ENCODE measurements around the gene FBXL4. TPM values are rescaled to one million over a fixed set of nuclear protein-coding genes. Genes with fewer than 3 reads are reported as not detected.

Gene FBXL4
- polyA plus RNA-seq, 1 of the 3 experiments (the other 2 are of a cell fraction): 8.1 TPM

DNA sequence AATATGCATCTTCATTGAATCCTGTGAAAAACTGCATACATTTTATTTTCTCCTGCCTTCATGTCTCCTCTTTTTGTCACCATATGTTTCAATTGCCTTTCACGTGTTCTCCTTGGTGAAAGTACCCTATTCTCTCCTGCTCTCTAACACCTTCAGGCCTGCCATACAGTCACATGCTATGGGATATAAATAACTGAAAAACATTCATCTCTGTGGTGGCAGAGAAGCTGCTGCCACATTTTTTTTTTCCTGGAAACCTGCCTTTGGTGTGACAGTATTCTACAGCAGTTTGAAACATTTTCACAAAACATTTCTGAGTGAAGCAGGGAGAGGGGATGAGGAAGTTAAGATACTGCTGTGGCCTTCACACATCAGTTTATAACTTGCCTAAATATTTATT, 44.8 kb upstream of the FBXL4 start:
- CTCF ChIA-PET: interaction anchor here (0.8 kb wide), 1 partner anchor 8 kb away, joined by 3 read pairs; no protein-coding TSS in a partner anchor
- 11% methylated on average over 1 of the region's 1 CpG for WGBS (ENCODE audit: low lambda C conversion rate)

DNA sequence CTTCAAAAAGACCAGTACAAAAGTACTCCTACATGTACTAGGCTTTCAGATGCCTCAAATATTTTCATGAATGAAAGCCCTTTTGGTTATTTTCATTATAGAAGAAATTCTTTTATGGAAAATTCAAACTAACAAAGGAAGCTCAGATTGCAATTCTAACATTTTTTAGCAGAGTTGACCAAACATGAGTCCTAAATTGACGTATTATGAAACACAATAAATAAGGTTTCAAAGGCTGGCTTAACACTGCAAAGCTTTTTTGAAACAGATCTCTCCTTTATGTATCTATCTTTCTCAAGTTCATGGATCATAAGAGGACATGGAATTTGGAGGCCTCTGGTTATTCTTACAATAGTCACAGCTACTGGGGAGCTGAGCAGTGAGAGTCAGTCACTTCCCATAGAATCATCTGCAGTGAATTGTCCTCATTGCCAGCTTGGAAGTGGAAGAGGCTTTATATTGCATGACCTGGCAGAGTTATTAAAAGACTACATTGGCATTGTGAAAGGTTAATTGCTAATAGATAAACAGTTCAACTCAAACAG, 38.4 kb upstream of the FBXL4 start:
- H3F3A ChIP-seq (replicated peaks; ENCODE audit: insufficient read depth): no peaks in the 10 kb centered on the region
- H3K27me3 ChIP-seq (ENCODE audit: insufficient read depth): no peaks in the 10 kb centered on the region
- no peaks in the 10 kb centered on the region for H4K20me1 ChIP-seq (ENCODE audit: insufficient read depth)
- DNase-seq: no peak
- 61% methylated on average over 1 of the region's 1 CpG for WGBS (ENCODE audit: low lambda C conversion rate)
- H3K79me2 ChIP-seq (ENCODE audit: insufficient read depth): no peaks in the 10 kb centered on the region
- H3K27ac ChIP-seq (ENCODE audit: low read depth in 2 of 2, low read length in 1 of 2): no peak overlapping the region
- H3K4me2 ChIP-seq: no peak overlapping the region
- H3K4me3 ChIP-seq (ENCODE audit: low read depth in 2 of 2, low read length in 1 of 2): no peak overlapping the region
- H3K9me2 ChIP-seq: no peaks in the 10 kb centered on the region
- ChIA-PET CTCF (interaction anchor here (1.1 to 1.9 kb wide), 2 partner anchors 11 to 55 kb away, joined by 3 to 4 read pairs; no protein-coding TSS in a partner anchor), POLR2A (no interaction called here)
- H3K9me3 ChIP-seq: no peaks in the 10 kb centered on the region
- H3K9ac ChIP-seq: no peak overlapping the region
- no peaks in the 10 kb centered on the region for H3K36me3 ChIP-seq (replicated peaks in 1 of 2; ENCODE audit: control insufficient read depth in 1 of 2, insufficient read depth in 2 of 2, low read length in 1 of 2)
- H3K4me1 ChIP-seq (ENCODE audit: control insufficient read depth in 1 of 2, insufficient read depth in 2 of 2, low read depth in 1 of 2, low read length in 1 of 2): no peaks in the 10 kb centered on the region
- H2AFZ ChIP-seq (ENCODE audit: low read depth): no peak overlapping the region
- no peak for TF ChIP-seq EP300 (IDR thresholded peaks at IDR 0.05; ENCODE audit: borderline replicate concordance in 1 of 2, low read depth in 1 of 2, low read length in 1 of 2)
- no peak for TF ChIP-seq NRF1 (IDR thresholded peaks at IDR 0.05; ENCODE audit: low read depth, low read length)
- TF ChIP-seq, protein P1, sequence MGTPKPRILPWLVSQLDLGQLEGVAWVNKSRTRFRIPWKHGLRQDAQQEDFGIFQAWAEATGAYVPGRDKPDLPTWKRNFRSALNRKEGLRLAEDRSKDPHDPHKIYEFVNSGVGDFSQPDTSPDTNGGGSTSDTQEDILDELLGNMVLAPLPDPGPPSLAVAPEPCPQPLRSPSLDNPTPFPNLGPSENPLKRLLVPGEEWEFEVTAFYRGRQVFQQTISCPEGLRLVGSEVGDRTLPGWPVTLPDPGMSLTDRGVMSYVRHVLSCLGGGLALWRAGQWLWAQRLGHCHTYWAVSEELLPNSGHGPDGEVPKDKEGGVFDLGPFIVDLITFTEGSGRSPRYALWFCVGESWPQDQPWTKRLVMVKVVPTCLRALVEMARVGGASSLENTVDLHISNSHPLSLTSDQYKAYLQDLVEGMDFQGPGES (IDR thresholded peaks at IDR 0.05; ENCODE audit: low read depth, low read length): no peak
- TF ChIP-seq FOXJ3 (CRISPR knock-in tag; IDR thresholded peaks at IDR 0.05): no peak
- TF ChIP-seq, protein P2, sequence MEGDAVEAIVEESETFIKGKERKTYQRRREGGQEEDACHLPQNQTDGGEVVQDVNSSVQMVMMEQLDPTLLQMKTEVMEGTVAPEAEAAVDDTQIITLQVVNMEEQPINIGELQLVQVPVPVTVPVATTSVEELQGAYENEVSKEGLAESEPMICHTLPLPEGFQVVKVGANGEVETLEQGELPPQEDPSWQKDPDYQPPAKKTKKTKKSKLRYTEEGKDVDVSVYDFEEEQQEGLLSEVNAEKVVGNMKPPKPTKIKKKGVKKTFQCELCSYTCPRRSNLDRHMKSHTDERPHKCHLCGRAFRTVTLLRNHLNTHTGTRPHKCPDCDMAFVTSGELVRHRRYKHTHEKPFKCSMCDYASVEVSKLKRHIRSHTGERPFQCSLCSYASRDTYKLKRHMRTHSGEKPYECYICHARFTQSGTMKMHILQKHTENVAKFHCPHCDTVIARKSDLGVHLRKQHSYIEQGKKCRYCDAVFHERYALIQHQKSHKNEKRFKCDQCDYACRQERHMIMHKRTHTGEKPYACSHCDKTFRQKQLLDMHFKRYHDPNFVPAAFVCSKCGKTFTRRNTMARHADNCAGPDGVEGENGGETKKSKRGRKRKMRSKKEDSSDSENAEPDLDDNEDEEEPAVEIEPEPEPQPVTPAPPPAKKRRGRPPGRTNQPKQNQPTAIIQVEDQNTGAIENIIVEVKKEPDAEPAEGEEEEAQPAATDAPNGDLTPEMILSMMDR (IDR thresholded peaks at IDR 0.05): no peak
- TF ChIP-seq GATA2 (CRISPR knock-in tag; IDR thresholded peaks at IDR 0.05): no peak
- no peak for TF ChIP-seq POLR2AphosphoS5 (IDR thresholded peaks at IDR 0.05; ENCODE audit: low read depth, low read length)
- no peak for TF ChIP-seq MXI1 (IDR thresholded peaks at IDR 0.05; ENCODE audit: low read depth, low read length)
- TF ChIP-seq EZH2phosphoT487 (IDR thresholded peaks at IDR 0.05; ENCODE audit: borderline replicate concordance, low read depth): no peak
- TF ChIP-seq RFX5 (IDR thresholded peaks at IDR 0.05; ENCODE audit: low read length): no peak
- TF ChIP-seq JUND (IDR thresholded peaks at IDR 0.05): no peak
- no peak for TF ChIP-seq CHD2 (IDR thresholded peaks at IDR 0.05; ENCODE audit: low read length, partially characterized antibody)
- TF ChIP-seq TEAD4 (IDR thresholded peaks at IDR 0.05; ENCODE audit: borderline replicate concordance, insufficient read depth): no peak
- no peak for TF ChIP-seq FOSL2 (IDR thresholded peaks at IDR 0.05; ENCODE audit: borderline replicate concordance, low read depth)

More for the DNA sequence above, 44.8 kb upstream of the FBXL4 start:
- no peak overlapping the region for H2AFZ ChIP-seq (ENCODE audit: low read depth)
- no peak overlapping the region for H3K4me3 ChIP-seq (ENCODE audit: low read depth in 2 of 2, low read length in 1 of 2)
- no peak for DNase-seq
- H3K9me2 ChIP-seq: no peaks in the 10 kb centered on the region
- no peak overlapping the region for H3K4me2 ChIP-seq
- H3K79me2 ChIP-seq (ENCODE audit: insufficient read depth): no peaks in the 10 kb centered on the region
- POLR2A ChIA-PET: no interaction called here
- no peak overlapping the region for H3K27ac ChIP-seq (ENCODE audit: low read depth in 2 of 2, low read length in 1 of 2)
- H4K20me1 ChIP-seq (ENCODE audit: insufficient read depth): no peaks in the 10 kb centered on the region
- no peaks in the 10 kb centered on the region; the same call in 1 of the 2 replicates for H3K27me3 ChIP-seq (ENCODE audit: insufficient read depth)
- H3K9ac ChIP-seq: no peak overlapping the region
- no peak for TF ChIP-seq NFIC (IDR thresholded peaks at IDR 0.05; ENCODE audit: borderline replicate concordance)
- no peak for TF ChIP-seq EP300 (IDR thresholded peaks at IDR 0.05; ENCODE audit: borderline replicate concordance in 1 of 2, low read depth in 1 of 2, low read length in 1 of 2)
- TF ChIP-seq, protein P1 (IDR thresholded peaks at IDR 0.05; ENCODE audit: low read depth, low read length): no peak
- no peak for TF ChIP-seq TEAD4 (IDR thresholded peaks at IDR 0.05; ENCODE audit: borderline replicate concordance, insufficient read depth)
- TF ChIP-seq FOXJ3 (CRISPR knock-in tag; IDR thresholded peaks at IDR 0.05): no peak
- TF ChIP-seq YY1 (IDR thresholded peaks at IDR 0.05; ENCODE audit: low read depth): no peak
- TF ChIP-seq, protein P2 (IDR thresholded peaks at IDR 0.05): no peak
- TF ChIP-seq GATA2 (CRISPR knock-in tag; IDR thresholded peaks at IDR 0.05): no peak
- no peak for TF ChIP-seq MXI1 (IDR thresholded peaks at IDR 0.05; ENCODE audit: low read depth, low read length)
- no peak for TF ChIP-seq SIN3A (IDR thresholded peaks at IDR 0.05; ENCODE audit: borderline replicate concordance, low read depth, low read length)
- TF ChIP-seq RAD21 (IDR thresholded peaks at IDR 0.05; ENCODE audit: low read length): no peak
- no peak for TF ChIP-seq RCOR1 (IDR thresholded peaks at IDR 0.05; ENCODE audit: low read length)
- TF ChIP-seq JUND (IDR thresholded peaks at IDR 0.05): no peak
- no peaks in the 10 kb centered on the region for H3K36me3 ChIP-seq (replicated peaks in 1 of 2; ENCODE audit: control insufficient read depth in 1 of 2, insufficient read depth in 2 of 2, low read length in 1 of 2)
- no peaks in the 10 kb centered on the region for H3K9me3 ChIP-seq
- H3K4me1 ChIP-seq (ENCODE audit: control insufficient read depth in 1 of 2, insufficient read depth in 2 of 2, low read depth in 1 of 2, low read length in 1 of 2): no peaks in the 10 kb centered on the region
- no peaks in the 10 kb centered on the region for H3F3A ChIP-seq (replicated peaks; ENCODE audit: insufficient read depth)
